Upper lobe of left lung (tissue), 4 donors: ENCODE data around the gene SEMA6D.

ENCODE experiments used
- EP300 ChIP-seq, 4 donors: sonication (generic); formaldehyde crosslinking; IDR thresholded peaks; one replicate each; pipeline ENCODE4 v1.5.1; 2017; ENCODE audit warnings: antibody characterized with exemption in 4 of 4, control low read depth in 2 of 4
- POLR2A ChIP-seq, 4 donors: fragments of 450-650 bp; IDR thresholded peaks; one replicate each; pipeline ENCODE4 v1.5.1; 2016 to 2017; ENCODE audit warnings: antibody characterized with exemption in 4 of 4, mild to moderate bottlenecking in 2 of 4
- POLR2AphosphoS5 ChIP-seq, 2 donors: sonication (generic); formaldehyde crosslinking; IDR thresholded peaks; one replicate each; pipeline ENCODE4 v1.5.1; 2017; ENCODE audit warnings: antibody characterized with exemption in 2 of 2
- TF ChIP-seq, protein P1 (sequence below), 6 experiments: fragments of 450-650 bp in 4 of 6; fragments of 200-600 bp in 2 of 6; sonication (generic) in 2 of 6; IDR thresholded peaks; one replicate each; pipeline ENCODE4 v1.5.1; 2016 to 2019; ENCODE audit warnings: antibody characterized with exemption in 6 of 6

DNA sequence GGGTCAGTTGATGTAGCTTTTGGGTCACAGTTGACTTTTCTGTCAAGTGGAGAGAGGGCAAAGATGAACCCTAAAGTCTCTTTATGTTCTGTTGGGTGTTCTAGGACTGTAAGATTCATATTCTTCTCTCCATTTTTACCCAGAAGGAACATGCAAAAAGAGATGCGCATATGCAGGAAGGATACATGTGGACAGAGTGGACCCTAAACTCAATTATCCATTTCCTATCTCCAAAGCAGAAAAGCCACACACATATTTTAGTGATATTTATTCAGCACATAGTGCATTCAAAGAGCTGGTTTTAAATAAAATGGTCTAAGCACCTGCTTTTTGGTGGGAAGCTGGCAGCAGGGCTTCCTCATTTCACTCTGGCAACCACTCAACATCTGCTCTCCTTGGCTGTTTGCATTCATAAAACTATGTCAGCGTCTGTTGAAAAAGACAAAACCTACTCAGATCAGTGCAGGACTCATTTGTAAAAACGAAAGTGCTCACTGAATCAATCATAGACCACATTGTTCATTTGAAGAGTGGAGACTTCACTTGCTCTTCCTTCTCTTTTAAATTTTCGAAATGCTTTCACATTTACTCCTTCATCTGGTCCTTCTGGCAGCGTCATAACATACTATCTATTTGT, 96.6 kb downstream of the SEMA6D start:
- TF ChIP-seq POLR2AphosphoS5 (IDR thresholded peaks at IDR 0.05): no peak
- no peak for TF ChIP-seq POLR2A (IDR thresholded peaks at IDR 0.05)
- TF ChIP-seq, protein P1, sequence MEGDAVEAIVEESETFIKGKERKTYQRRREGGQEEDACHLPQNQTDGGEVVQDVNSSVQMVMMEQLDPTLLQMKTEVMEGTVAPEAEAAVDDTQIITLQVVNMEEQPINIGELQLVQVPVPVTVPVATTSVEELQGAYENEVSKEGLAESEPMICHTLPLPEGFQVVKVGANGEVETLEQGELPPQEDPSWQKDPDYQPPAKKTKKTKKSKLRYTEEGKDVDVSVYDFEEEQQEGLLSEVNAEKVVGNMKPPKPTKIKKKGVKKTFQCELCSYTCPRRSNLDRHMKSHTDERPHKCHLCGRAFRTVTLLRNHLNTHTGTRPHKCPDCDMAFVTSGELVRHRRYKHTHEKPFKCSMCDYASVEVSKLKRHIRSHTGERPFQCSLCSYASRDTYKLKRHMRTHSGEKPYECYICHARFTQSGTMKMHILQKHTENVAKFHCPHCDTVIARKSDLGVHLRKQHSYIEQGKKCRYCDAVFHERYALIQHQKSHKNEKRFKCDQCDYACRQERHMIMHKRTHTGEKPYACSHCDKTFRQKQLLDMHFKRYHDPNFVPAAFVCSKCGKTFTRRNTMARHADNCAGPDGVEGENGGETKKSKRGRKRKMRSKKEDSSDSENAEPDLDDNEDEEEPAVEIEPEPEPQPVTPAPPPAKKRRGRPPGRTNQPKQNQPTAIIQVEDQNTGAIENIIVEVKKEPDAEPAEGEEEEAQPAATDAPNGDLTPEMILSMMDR (IDR thresholded peaks at IDR 0.05): no peak
- TF ChIP-seq EP300 (IDR thresholded peaks at IDR 0.05): no peak
